ENCODE data around the gene ARSK. TPM values are rescaled to one million over a fixed set of nuclear protein-coding genes. Genes with fewer than 3 reads are reported as not detected.

ARSK gene, protein sequence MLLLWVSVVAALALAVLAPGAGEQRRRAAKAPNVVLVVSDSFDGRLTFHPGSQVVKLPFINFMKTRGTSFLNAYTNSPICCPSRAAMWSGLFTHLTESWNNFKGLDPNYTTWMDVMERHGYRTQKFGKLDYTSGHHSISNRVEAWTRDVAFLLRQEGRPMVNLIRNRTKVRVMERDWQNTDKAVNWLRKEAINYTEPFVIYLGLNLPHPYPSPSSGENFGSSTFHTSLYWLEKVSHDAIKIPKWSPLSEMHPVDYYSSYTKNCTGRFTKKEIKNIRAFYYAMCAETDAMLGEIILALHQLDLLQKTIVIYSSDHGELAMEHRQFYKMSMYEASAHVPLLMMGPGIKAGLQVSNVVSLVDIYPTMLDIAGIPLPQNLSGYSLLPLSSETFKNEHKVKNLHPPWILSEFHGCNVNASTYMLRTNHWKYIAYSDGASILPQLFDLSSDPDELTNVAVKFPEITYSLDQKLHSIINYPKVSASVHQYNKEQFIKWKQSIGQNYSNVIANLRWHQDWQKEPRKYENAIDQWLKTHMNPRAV
- 2.3 and 2.9 TPM in 2 replicates for total RNA-seq

- ATAC-seq (ENCODE audit: low read depth), result peak; percentile 86
- H3K4me3 Mint-ChIP-seq, result peak within 1 kb of the TSS; percentile 95
- ChIA-PET POLR2A (interaction anchor here (0.6 to 1.6 kb wide), 10 partner anchors 11 to 1252 kb away, joined by 3 to 7 read pairs (median 4); partner anchors contain the start of genes CAST and RFESD), CTCF (interaction anchor here (0.6 to 1.3 kb wide), 4 partner anchors 9 to 290 kb away, joined by 3 to 4 read pairs (median 3); partner anchors contain the start of gene RFESD)
- intact Hi-C loops (cut with micrococcal nuclease), result loop anchor here (1.0 to 10.0 kb wide), 11 partner anchors 65 to 1628 kb away; partner anchors contain the start of genes CAST, ELL2, GPR150 and KIAA0825
- peak; percentile 80 for DNase-seq
- no peaks in the 10 kb centered on the region for H3K27me3 Mint-ChIP-seq
- no peaks in the 10 kb centered on the region for H3K9me3 Mint-ChIP-seq
- peaks cover 43% of the 10 kb centered on the region for H3K4me1 Mint-ChIP-seq
- peaks cover 21% of the 10 kb centered on the region for H3K36me3 Mint-ChIP-seq (ENCODE audit: low read depth)
- peak within 1 kb of the TSS; percentile 92 for H3K27ac Mint-ChIP-seq
- no peak for TF ChIP-seq CTCF (IDR thresholded peaks at IDR 0.05)
These were observed at the start of gene ARSK, which contains the start of gene SKIC3 for GRCh38 chr5:95554647-95555548. ARSK (plus strand) TSS chr5:95555101; CDS start chr5:95555279, 178 bp downstream. SKIC3 (minus strand) TSS chr5:95554977; CDS start chr5:95547150, 7,827 bp downstream.

DNA sequence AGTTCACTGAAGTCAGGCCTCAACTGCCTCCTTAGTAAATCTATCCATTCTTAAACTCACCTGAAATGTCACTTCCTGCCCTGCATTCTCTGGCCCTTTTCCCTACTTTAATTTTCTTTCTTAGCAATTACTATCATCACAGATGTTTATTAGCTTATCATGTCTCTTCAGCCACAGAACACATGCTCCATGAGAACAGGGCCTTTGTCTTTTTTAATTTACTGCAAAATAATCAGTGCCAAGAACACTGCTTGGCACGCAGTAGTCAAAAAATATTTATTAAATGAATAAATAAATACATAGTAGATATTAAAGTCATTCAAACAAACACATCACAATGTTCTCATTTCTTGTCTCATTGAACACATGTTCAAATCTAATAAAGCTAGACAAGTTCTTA lies 46.4 kb upstream of the ARSK start:
- POLR2A ChIA-PET, result no interaction called here
- H3K27ac Mint-ChIP-seq, result no peak overlapping the region
- CTCF ChIA-PET, result no interaction called here
- ATAC-seq (ENCODE audit: low read depth) (no peak), DNase-seq (no peak)
- H3K36me3 Mint-ChIP-seq (ENCODE audit: low read depth), result peaks cover 72% of the 10 kb centered on the region
- H3K4me3 Mint-ChIP-seq, result no peak overlapping the region
- TF ChIP-seq CTCF (IDR thresholded peaks at IDR 0.05), result no peak
- no peaks in the 10 kb centered on the region for H3K27me3 Mint-ChIP-seq
- no peaks in the 10 kb centered on the region for H3K4me1 Mint-ChIP-seq
- no peaks in the 10 kb centered on the region for H3K9me3 Mint-ChIP-seq
- intact Hi-C loops (cut with micrococcal nuclease), result no loop called here

DNA sequence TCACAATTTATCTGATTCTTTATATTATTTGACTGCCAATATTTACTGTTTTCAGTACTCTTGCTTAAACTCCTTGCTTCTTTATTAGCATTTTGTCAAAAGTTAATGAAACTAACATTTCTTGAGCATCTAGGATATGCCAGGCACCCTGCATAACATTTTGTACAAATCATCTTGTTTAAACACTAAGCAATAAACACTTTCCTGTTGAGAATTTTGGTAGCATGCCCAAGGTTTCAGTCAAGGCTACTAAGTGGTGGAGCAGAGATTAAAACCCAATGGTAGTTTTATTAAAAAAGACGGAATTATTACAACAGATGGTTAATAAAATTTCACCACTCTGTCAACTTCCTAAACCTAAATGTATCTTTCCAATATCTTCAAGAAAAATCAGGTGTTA lies 43.3 kb upstream of the ARSK start:
- POLR2A ChIA-PET, result no interaction called here
- no peaks in the 10 kb centered on the region for H3K4me1 Mint-ChIP-seq

DNA sequence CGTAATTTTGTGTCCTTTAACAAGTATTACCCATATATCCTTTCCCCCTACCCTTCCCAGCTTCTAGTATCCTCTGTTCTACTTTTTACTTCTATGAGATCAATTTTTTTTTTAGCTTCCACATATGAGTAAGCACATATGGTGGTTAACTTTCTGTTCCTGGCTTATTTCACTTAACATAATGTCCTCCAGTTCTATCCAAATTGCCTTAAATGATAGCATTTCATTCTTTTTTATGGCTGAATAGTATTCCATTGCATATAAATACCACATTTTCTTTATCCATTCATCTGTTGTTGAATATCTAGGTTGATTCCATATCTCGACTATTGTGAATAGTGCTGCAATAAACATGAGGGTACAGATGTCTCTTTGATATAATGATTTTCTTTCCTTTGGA lies 36.5 kb upstream of the ARSK start:
- ChIA-PET CTCF (no interaction called here), POLR2A (no interaction called here)
- no peak for TF ChIP-seq CTCF (IDR thresholded peaks at IDR 0.05)
- ATAC-seq (ENCODE audit: low read depth) (no peak), DNase-seq (no peak)
- Mint-ChIP-seq H3K27ac (no peak overlapping the region), H3K9me3 (no peaks in the 10 kb centered on the region), H3K27me3 (no peaks in the 10 kb centered on the region), H3K4me3 (no peak overlapping the region), H3K4me1 (no peaks in the 10 kb centered on the region), H3K36me3 (ENCODE audit: low read depth) (peaks cover 71% of the 10 kb centered on the region)
- intact Hi-C loops (cut with micrococcal nuclease), result no loop called here

More for the DNA sequence above, 43.3 kb upstream of the ARSK start:
- TF ChIP-seq CTCF (IDR thresholded peaks at IDR 0.05), result no peak
- no peak for ATAC-seq (ENCODE audit: low read depth)
- Mint-ChIP-seq H3K27me3 (no peaks in the 10 kb centered on the region), H3K27ac (no peak overlapping the region), H3K4me3 (no peak overlapping the region), H3K9me3 (no peaks in the 10 kb centered on the region), H3K36me3 (ENCODE audit: low read depth) (peaks cover 84% of the 10 kb centered on the region)
- intact Hi-C loops (cut with micrococcal nuclease), result no loop called here
- DNase-seq, result no peak
- CTCF ChIA-PET, result no interaction called here

Data from activated B cell treated with CpG ODN at 0.5 μM for 24 hours (primary cell).